Thyroid gland (tissue), 4 donors: ENCODE data around the gene MDFI. TPM values are rescaled to one million over a fixed set of nuclear protein-coding genes. Genes with fewer than 3 reads are reported as not detected.
"Not testable (repeated sequence)": the region's sequence is repeated elsewhere in the genome, so short reads cannot be mapped to it uniquely, and the experiment has no call there.

Experiments used
- DNase-seq, 2 donors: peaks; one replicate each; pipeline ENCODE4 v3.0.0-alpha.2; 2019
- H3K27ac ChIP-seq, 3 donors: fragments of 200-600 bp; sonication (generic); 1 replicate in 2 of 3; 2 replicates in 1 of 3; pipeline ENCODE4 v1.5.1; 2016 to 2019; ENCODE audit warnings: mild to moderate bottlenecking in 1 of 3, moderate library complexity in 1 of 3
- H3K27me3 ChIP-seq: fragments of 200-600 bp; sonication (generic); one replicate; pipeline ENCODE4 v1.5.1; 2019
- H3K36me3 ChIP-seq, 2 donors: fragments of 200-600 bp; sonication (generic); one replicate each; pipeline ENCODE4 v1.5.1; 2016 to 2019
- H3K4me1 ChIP-seq, 2 donors: fragments of 200-600 bp; sonication (generic); one replicate each; pipeline ENCODE4 v1.5.1; 2017 to 2019
- H3K4me3 ChIP-seq, 3 donors: fragments of 200-600 bp; sonication (generic); replicated peaks in 1 of 3; 1 replicate in 2 of 3; 2 replicates in 1 of 3; pipeline ENCODE4 v1.5.1; 2016; ENCODE audit warnings: mild to moderate bottlenecking in 1 of 3
- H3K9me3 ChIP-seq: fragments of 200-600 bp; sonication (generic); one replicate; pipeline ENCODE4 v1.5.1; 2017
- CTCF ChIP-seq, 6 experiments: fragments of 200-600 bp in 3 of 6; fragments of 450-650 bp in 3 of 6; sonication (generic) in 3 of 6; IDR thresholded peaks; one replicate each; pipeline ENCODE4 v1.5.1; 2016 to 2019; ENCODE audit warnings: antibody characterized with exemption in 6 of 6, mild to moderate bottlenecking in 2 of 6, inconsistent platforms in 1 of 6, moderate library complexity in 1 of 6
- POLR2A ChIP-seq, 2 donors: fragments of 450-650 bp; IDR thresholded peaks; one replicate each; pipeline ENCODE4 v1.6.1; 2017; ENCODE audit warnings: antibody characterized with exemption in 2 of 2, mild to moderate bottlenecking in 2 of 2, moderate library complexity in 1 of 2
- WGBS, 2 donors: methylation state at CpG; one replicate each; pipeline ENCODE4 v1.1.5; 2017; 5-methylcytosine and 5-hydroxymethylcytosine counted together
- intact Hi-C: fragments of 100-400 bp; cut with DNase I; formaldehyde crosslinking; loops from one replicate; pipeline ENCODE4 v1.15.1; 2023
- total RNA-seq, 4 donors: library from RNA; depleted of rRNA; stranded (reverse); fragments of >200 nt; gene quantifications; one replicate each; pipeline ENCODE4 v1.2.3, GENCODE V29; 2016

MDFI gene
- total RNA-seq, 4 donors from 2014 or later = 2.9 to 9.3 (median 6.5) TPM

DNA sequence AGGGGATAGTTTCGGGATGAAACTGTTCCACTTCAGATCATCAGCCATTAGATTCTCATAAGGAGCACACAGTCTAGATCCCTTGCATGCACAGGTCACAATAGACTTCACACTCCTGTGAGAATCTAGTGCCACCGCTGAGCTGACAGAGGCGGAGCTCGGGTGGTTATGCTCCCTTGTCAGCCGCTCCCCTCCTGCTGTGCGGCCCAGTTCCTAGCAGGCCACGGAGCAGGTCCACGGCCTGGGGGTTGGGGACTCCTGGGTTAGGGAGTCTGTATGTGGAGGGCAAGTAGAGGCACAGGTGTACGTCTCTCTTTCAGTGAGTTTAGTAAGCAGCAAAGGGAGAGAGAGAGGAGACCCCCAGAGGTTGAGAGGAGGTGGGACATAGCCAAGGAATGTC, 30.5 kb upstream of the MDFI start:
- intact Hi-C loops = no loop called here
- Histone ChIP-seq H3K4me3 (no peak overlapping the region), H3K9me3 (no peaks in the 10 kb centered on the region), H3K36me3 (no peaks in the 10 kb centered on the region), H3K4me1 (peaks cover 0 to 3% of the 10 kb centered on the region in 2 donors), H3K27me3 (no peaks in the 10 kb centered on the region), H3K27ac (no peak overlapping the region)
- no peak for TF ChIP-seq POLR2A (IDR thresholded peaks at IDR 0.05)
- no peak for DNase-seq
- 85 to 88% methylated on average over 8 to 9 of the region's 9 CpGs for WGBS, 2 donors

DNA sequence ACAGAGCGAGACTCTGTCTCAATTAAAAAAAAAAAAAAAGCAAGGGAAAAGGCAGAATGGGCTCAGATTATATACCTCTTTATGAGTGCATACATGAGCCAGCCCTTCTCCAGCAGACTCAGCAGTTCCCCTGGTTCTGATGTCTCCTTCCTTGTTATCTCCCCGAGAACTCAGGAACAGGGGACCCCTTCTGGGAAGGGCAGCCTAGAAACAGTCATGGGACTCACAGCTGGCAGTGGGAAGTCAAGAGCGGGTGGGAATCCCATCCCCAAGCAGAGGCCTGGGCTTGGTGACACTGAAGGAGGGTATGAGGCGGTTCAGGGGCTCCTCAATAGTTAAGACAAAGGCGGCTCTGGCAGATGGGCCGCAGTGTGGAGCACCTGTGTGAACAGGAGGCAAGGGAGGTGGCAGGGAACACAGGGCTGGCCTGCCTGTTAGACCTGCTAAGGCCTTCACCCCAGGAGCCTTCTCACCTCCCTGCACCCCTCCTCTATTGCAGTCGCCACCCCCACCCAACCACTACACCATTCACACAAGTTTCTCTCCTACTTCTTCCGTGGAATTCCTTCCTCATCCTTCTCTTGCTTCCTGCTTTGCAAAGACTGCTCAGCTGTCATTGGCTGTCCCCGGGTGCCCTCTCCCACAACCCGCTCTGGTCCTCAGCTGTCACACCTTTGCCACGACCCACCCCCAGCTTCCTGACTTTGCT, 29.7 kb upstream of the MDFI start:
- WGBS, 2 donors = 86% methylated on average over 9 to 11 of the region's 11 CpGs
- intact Hi-C loops = no loop called here

GRCh38 chr6:41614715-41615114, 23.6 kb upstream of the MDFI start:
- Histone ChIP-seq H3K36me3 (no peaks in the 10 kb centered on the region), H3K4me1 (no peaks in the 10 kb centered on the region), H3K4me3 (no peak overlapping the region), H3K27ac (no peak overlapping the region), H3K9me3 (no peaks in the 10 kb centered on the region), H3K27me3 (no peaks in the 10 kb centered on the region)
- WGBS, 2 donors = 56 to 68% methylated on average over 2 of the region's 2 CpGs
- no peak for TF ChIP-seq POLR2A (IDR thresholded peaks at IDR 0.05)
- intact Hi-C loops = no loop called here
- DNase-seq = no peak

More for the DNA sequence above, 29.7 kb upstream of the MDFI start:
- no peak overlapping the region for H3K27ac ChIP-seq
- no peaks in the 10 kb centered on the region for H3K36me3 ChIP-seq
- DNase-seq = no peak
- no peaks in the 10 kb centered on the region for H3K27me3 ChIP-seq
- H3K4me1 ChIP-seq = no peaks in the 10 kb centered on the region
- no peak overlapping the region for H3K4me3 ChIP-seq
- no peaks in the 10 kb centered on the region for H3K9me3 ChIP-seq
- no peak for TF ChIP-seq POLR2A (IDR thresholded peaks at IDR 0.05)
- no peak for TF ChIP-seq CTCF (IDR thresholded peaks at IDR 0.05)

- Histone ChIP-seq H3K27me3 (no peaks in the 10 kb centered on the region), H3K36me3 (no peaks in the 10 kb centered on the region), H3K4me3 (no peak overlapping the region), H3K27ac (no peak overlapping the region), H3K9me3 (no peaks in the 10 kb centered on the region), H3K4me1 (no peaks in the 10 kb centered on the region)
- WGBS, 2 donors = 81 to 85% methylated on average over 7 of the region's 7 CpGs
- DNase-seq = no peak
- intact Hi-C loops = no loop called here
- TF ChIP-seq CTCF (IDR thresholded peaks at IDR 0.05) (no peak), POLR2A (IDR thresholded peaks at IDR 0.05) (no peak)
Observed at GRCh38 chr6:41615311-41615710, 23.0 kb upstream of the MDFI start.

- no peaks in the 10 kb centered on the region for H3K4me1 ChIP-seq
- no peak overlapping the region for H3K27ac ChIP-seq
- H3K27me3 ChIP-seq = no peaks in the 10 kb centered on the region
- no peaks in the 10 kb centered on the region for H3K36me3 ChIP-seq
- intact Hi-C loops = no loop called here
- H3K4me3 ChIP-seq = no peak overlapping the region
- 76 to 84% methylated on average over 3 of the region's 3 CpGs for WGBS, 2 donors
- DNase-seq = no peak
- no peaks in the 10 kb centered on the region for H3K9me3 ChIP-seq
- TF ChIP-seq POLR2A (IDR thresholded peaks at IDR 0.05) (no peak), CTCF (IDR thresholded peaks at IDR 0.05) (no peak)
Observed at GRCh38 chr6:41618598-41618997, 19.7 kb upstream of the MDFI start.

GRCh38 chr6:41619193-41619592, 19.1 kb upstream of the MDFI start:
- H3K4me3 ChIP-seq, intact Hi-C loops, H3K27me3 ChIP-seq, H3K27ac ChIP-seq, H3K36me3 ChIP-seq, H3K9me3 ChIP-seq, DNase-seq, H3K4me1 ChIP-seq: not testable (repeated sequence)
- WGBS, 2 donors = 88 to 92% methylated on average over 4 of the region's 4 CpGs
